Measurements from ENCODE around the gene CHM. TPM values are rescaled to one million over a fixed set of nuclear protein-coding genes. Genes with fewer than 3 reads are reported as not detected.

Gene CHM
- total and polyA plus RNA-seq, 2 of the 8 experiments (the other 6 are each of a cell fraction or from before 2014, with no cell fraction given): 8.6 to 15.5 TPM

DNA sequence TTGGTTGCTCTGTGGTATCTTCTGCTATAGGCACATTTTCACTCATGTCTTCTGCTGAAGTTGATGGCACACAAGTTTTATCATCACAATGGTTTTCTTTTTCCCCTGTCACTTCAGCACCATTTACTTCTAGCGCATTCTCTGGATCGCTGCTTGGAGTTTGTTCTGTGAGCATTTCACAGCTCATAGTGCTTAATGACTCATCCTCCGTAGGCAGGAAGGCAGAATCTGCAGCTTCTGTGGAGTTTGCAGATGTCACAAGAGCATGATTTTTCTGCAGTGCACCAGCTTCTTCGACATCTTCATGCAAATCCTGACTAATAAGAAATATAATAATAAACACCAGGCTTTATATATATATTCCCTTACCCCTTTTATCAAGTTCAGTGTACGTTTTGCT lies 83.6 kb downstream of the CHM start:
- Histone ChIP-seq H2BK15ac (ENCODE audit: low read length) (no peak overlapping the region), H3K27ac (ENCODE audit: low read depth, low read length) (no peak overlapping the region), H4K8ac (ENCODE audit: extremely low read depth, insufficient read depth, low read length) (no peak overlapping the region), H2BK120ac (replicated peaks; ENCODE audit: low read depth, low read length) (no peak overlapping the region), H2BK5ac (ENCODE audit: low read depth, low read length) (no peak overlapping the region), H3K23ac (ENCODE audit: insufficient read length) (no peak overlapping the region), H3K56ac (replicated peaks; ENCODE audit: insufficient read length, low read depth, low read length) (no peak overlapping the region), H3K9me3 (ENCODE audit: insufficient read depth in 2 of 2, low read depth in 1 of 2, low read length in 1 of 2) (no peaks in the 10 kb centered on the region), H2BK20ac (ENCODE audit: low read length) (no peak overlapping the region), H3K14ac (ENCODE audit: insufficient read length) (no peak overlapping the region), H3K79me2 (ENCODE audit: control insufficient read depth in 1 of 2, insufficient read depth in 2 of 2, low read length in 2 of 2) (no peaks in the 10 kb centered on the region), H2BK12ac (ENCODE audit: low read depth, low read length) (no peak overlapping the region), H3K9ac (replicated peaks in 1 of 4; ENCODE audit: extremely low read depth in 1 of 4, low read depth in 3 of 4, low read length in 3 of 4) (no peak overlapping the region), H3K4me3 (ENCODE audit: extremely low read depth in 1 of 4, insufficient read depth in 2 of 4, low read depth in 3 of 4, low read length in 4 of 4) (no peak overlapping the region), H3K18ac (ENCODE audit: extremely low read depth, low read length) (no peak overlapping the region), H3K23me2 (ENCODE audit: low read depth, low read length) (no peaks in the 10 kb centered on the region), H4K5ac (ENCODE audit: insufficient read length, low read depth, low read length) (no peak overlapping the region), H3K4me2 (ENCODE audit: insufficient read depth in 1 of 2, low read depth in 2 of 2, low read length in 2 of 2) (no peak overlapping the region), H3K36me3 (ENCODE audit: control insufficient read depth in 2 of 4, insufficient read depth in 4 of 4, low read length in 3 of 4) (no peaks in the 10 kb centered on the region; a peak in 1 of 8 replicates), H4K91ac (replicated peaks; ENCODE audit: insufficient read length, low read length) (no peak overlapping the region), H4K20me1 (replicated peaks in 1 of 2; ENCODE audit: control insufficient read depth in 1 of 2, insufficient read depth in 2 of 2, low read length in 2 of 2) (no peaks in the 10 kb centered on the region), H3K27me3 (replicated peaks in 1 of 4; ENCODE audit: control insufficient read depth in 3 of 4, extremely low read depth in 1 of 4, insufficient read depth in 3 of 4, low read length in 3 of 4) (no peaks in the 10 kb centered on the region), H3K4me1 (replicated peaks in 1 of 4; ENCODE audit: control insufficient read depth in 3 of 4, insufficient read depth in 4 of 4, low read length in 3 of 4) (no peaks in the 10 kb centered on the region), H3K79me1 (ENCODE audit: low read depth, low read length) (no peaks in the 10 kb centered on the region), H2AFZ (ENCODE audit: low read length) (no peak overlapping the region), H3K4ac (replicated peaks; ENCODE audit: insufficient read length, low read depth, low read length) (no peak overlapping the region), H2AK5ac (ENCODE audit: low read depth, low read length) (no peak overlapping the region)
- 90% methylated on average over 5 of the region's 5 CpGs; no CpG with 5 or more reads in 1 of the 2 experiments for WGBS, 2 experiments (ENCODE audit: extremely low coverage in 1 of 2, insufficient coverage in 1 of 2, insufficient read length in 1 of 2, insufficient replicate concordance in 2 of 2, low coverage in 1 of 2, low lambda C conversion rate in 2 of 2, missing lambda C conversion rate in 1 of 2)
- ChIA-PET CTCF (ENCODE audit: partially characterized antibody) (no interaction called here), POLR2A (ENCODE audit: partially characterized antibody) (no interaction called here)
- no peak for DNase-seq (ENCODE audit: low read depth in 1 of 2, low spot score in 2 of 2)
- no peak for FAIRE-seq
- TF ChIP-seq RBBP5 (IDR thresholded peaks at IDR 0.05; ENCODE audit: borderline replicate concordance, low read depth, low read length) (no peak), NANOG (IDR thresholded peaks at IDR 0.05; ENCODE audit: insufficient read depth, low read depth, low read length, poor library complexity, severe bottlenecking) (no peak), NRF1 (IDR thresholded peaks at IDR 0.05; ENCODE audit: low read depth, low read length) (no peak), TEAD4 (IDR thresholded peaks at IDR 0.05; ENCODE audit: low read depth, low read length) (no peak), RAD21 (IDR thresholded peaks at IDR 0.05 in 1 of 2, conservative IDR thresholded peaks at IDR 0.05 in 1 of 2; ENCODE audit: low read depth in 2 of 2, low read length in 2 of 2) (no peak), CTBP2 (IDR thresholded peaks at IDR 0.05; ENCODE audit: borderline replicate concordance, insufficient read depth, insufficient read length, low read length) (no peak), SIRT6 (IDR thresholded peaks at IDR 0.05; ENCODE audit: low read length) (no peak)
- TF ChIP-seq, protein P1, sequence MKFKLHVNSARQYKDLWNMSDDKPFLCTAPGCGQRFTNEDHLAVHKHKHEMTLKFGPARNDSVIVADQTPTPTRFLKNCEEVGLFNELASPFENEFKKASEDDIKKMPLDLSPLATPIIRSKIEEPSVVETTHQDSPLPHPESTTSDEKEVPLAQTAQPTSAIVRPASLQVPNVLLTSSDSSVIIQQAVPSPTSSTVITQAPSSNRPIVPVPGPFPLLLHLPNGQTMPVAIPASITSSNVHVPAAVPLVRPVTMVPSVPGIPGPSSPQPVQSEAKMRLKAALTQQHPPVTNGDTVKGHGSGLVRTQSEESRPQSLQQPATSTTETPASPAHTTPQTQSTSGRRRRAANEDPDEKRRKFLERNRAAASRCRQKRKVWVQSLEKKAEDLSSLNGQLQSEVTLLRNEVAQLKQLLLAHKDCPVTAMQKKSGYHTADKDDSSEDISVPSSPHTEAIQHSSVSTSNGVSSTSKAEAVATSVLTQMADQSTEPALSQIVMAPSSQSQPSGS (IDR thresholded peaks at IDR 0.05; ENCODE audit: low read length): no peak
